ENCODE measurements around the gene BEST1. TPM values are rescaled to one million over a fixed set of nuclear protein-coding genes. Genes with fewer than 3 reads are reported as not detected.

The BEST1 gene
- total and polyA plus RNA-seq, 2 of the 13 experiments (the other 11 are each of a cell fraction or from before 2014, with no cell fraction given), result 0.09 to 0.65 TPM

- TF ChIP-seq MXD3 (CRISPR knock-in tag; IDR thresholded peaks at IDR 0.05) (no peak), MYC (CRISPR knock-in tag; IDR thresholded peaks at IDR 0.05; ENCODE audit: borderline replicate concordance) (peak; percentile 25; the same call in 1 of the 2 replicates), ZNF362 (CRISPR knock-in tag; IDR thresholded peaks at IDR 0.05; ENCODE audit: borderline replicate concordance) (peak; percentile 42; the same call in 1 of the 2 replicates), THAP9 (CRISPR knock-in tag; IDR thresholded peaks at IDR 0.05; ENCODE audit: borderline replicate concordance) (peak; percentile 86), HIC2 (CRISPR knock-in tag; IDR thresholded peaks at IDR 0.05; ENCODE audit: low read depth) (peak; percentile 86), ARID4A (CRISPR knock-in tag; IDR thresholded peaks at IDR 0.05; ENCODE audit: borderline replicate concordance) (peak; percentile 16; the same call in 1 of the 2 replicates), SOX6 (IDR thresholded peaks at IDR 0.05) (no peak), SOX6 (CRISPR knock-in tag; IDR thresholded peaks at IDR 0.05) (peak; percentile 66), KMT2A (CRISPR knock-in tag; IDR thresholded peaks at IDR 0.05) (no peak), SMAD1 (CRISPR knock-in tag; IDR thresholded peaks at IDR 0.05; ENCODE audit: borderline replicate concordance, low read depth) (peak; percentile 71; the same call in 1 of the 2 replicates)
These were observed 45.6 kb upstream of the BEST1 start (continued) for GRCh38 chr11:61904539-61905048.
